ENCODE data around the gene ZNF266. TPM values are rescaled to one million over a fixed set of nuclear protein-coding genes. Genes with fewer than 3 reads are reported as not detected.

The ZNF266 gene
- total and polyA plus RNA-seq, 2 donors (not counting 3 experiments of a cell fraction or from before 2014, with no cell fraction given): 16.7 TPM

GRCh38 chr19:9370738-9371619 lies 64.4 kb downstream of the ZNF266 start:
- Histone ChIP-seq H3K4me1 (ENCODE audit: control insufficient read depth, extremely low read depth, insufficient read depth, low read length) (no peaks in the 10 kb centered on the region), H3K9me3 (replicated peaks; ENCODE audit: control insufficient read depth, insufficient read depth, low read length) (no peaks in the 10 kb centered on the region), H3K4me2 (ENCODE audit: insufficient read depth, low read length) (no peak overlapping the region), H2AFZ (ENCODE audit: low read depth, low read length) (no peak overlapping the region), H3K9ac (replicated peaks; ENCODE audit: extremely low read depth, insufficient read depth, low read length) (no peak overlapping the region), H3K9me1 (replicated peaks; ENCODE audit: control insufficient read depth, extremely low read depth, insufficient read depth, low read length) (no peaks in the 10 kb centered on the region), H4K20me1 (replicated peaks; ENCODE audit: control insufficient read depth, extremely low read depth, insufficient read depth, low read length) (no peaks in the 10 kb centered on the region), H3K79me2 (ENCODE audit: control insufficient read depth, insufficient read depth, low read length) (no peaks in the 10 kb centered on the region), H3K27me3 (ENCODE audit: control insufficient read depth in 2 of 2, insufficient read depth in 2 of 2, low read length in 2 of 2) (no peaks in the 10 kb centered on the region), H3K36me3 (ENCODE audit: control insufficient read depth in 2 of 2, extremely low read depth in 1 of 2, insufficient read depth in 2 of 2, low read length in 2 of 2) (no peaks in the 10 kb centered on the region), H3K27ac (ENCODE audit: insufficient read depth, low read depth, low read length) (no peak overlapping the region), H3K4me3 (replicated peaks in 1 of 3; ENCODE audit: insufficient read depth in 1 of 3, low read depth in 1 of 3, low read length in 3 of 3) (no peak overlapping the region)
- intact Hi-C loops (cut with micrococcal nuclease): no loop called here
- no TSS peak for BruUV-seq (replicated peaks)
- no peak for TF ChIP-seq JUN (IDR thresholded peaks at IDR 0.05; ENCODE audit: borderline replicate concordance, insufficient read depth, insufficient read length, low read depth)
- FAIRE-seq (no peak), DNase-seq (ENCODE audit: low read depth, low spot score) (no peak)
- CTCF ChIA-PET: no interaction called here
- POLR2A ChIA-PET: no interaction called here
- dilution Hi-C loops (cut with MboI; ENCODE audit: extremely low pct_ligation_motif_present, low sequenced_read_pairs): no loop called here

GRCh38 chr19:9362905-9363304 lies 72.5 kb downstream of the ZNF266 start, which contains the start of gene ZNF177:
Gene ZNF177 (plus strand): TSS chr19:9363013. CDS start chr19:9378312, 15,299 bp downstream.
- dilution Hi-C loops (cut with MboI; ENCODE audit: extremely low pct_ligation_motif_present, low sequenced_read_pairs) (no loop called here), intact Hi-C loops (cut with micrococcal nuclease) (no loop called here)
- Histone ChIP-seq H2AFZ (ENCODE audit: low read depth, low read length) (no peak within 1 kb of the TSS), H3K4me1 (ENCODE audit: control insufficient read depth, extremely low read depth, insufficient read depth, low read length) (no peaks in the 10 kb centered on the region), H3K79me2 (ENCODE audit: control insufficient read depth, insufficient read depth, low read length) (no peaks in the 10 kb centered on the region), H3K9me3 (replicated peaks; ENCODE audit: control insufficient read depth, insufficient read depth, low read length) (no peaks in the 10 kb centered on the region), H3K9ac (replicated peaks; ENCODE audit: extremely low read depth, insufficient read depth, low read length) (no peak within 1 kb of the TSS), H3K4me2 (ENCODE audit: insufficient read depth, low read length) (no peak within 1 kb of the TSS), H3K27ac (ENCODE audit: insufficient read depth, low read depth, low read length) (no peak within 1 kb of the TSS), H3K4me3 (replicated peaks in 1 of 3; ENCODE audit: insufficient read depth in 1 of 3, low read depth in 1 of 3, low read length in 3 of 3) (no peak within 1 kb of the TSS), H4K20me1 (replicated peaks; ENCODE audit: control insufficient read depth, extremely low read depth, insufficient read depth, low read length) (no peaks in the 10 kb centered on the region), H3K36me3 (ENCODE audit: control insufficient read depth in 2 of 2, extremely low read depth in 1 of 2, insufficient read depth in 2 of 2, low read length in 2 of 2) (no peaks in the 10 kb centered on the region), H3K9me1 (replicated peaks; ENCODE audit: control insufficient read depth, extremely low read depth, insufficient read depth, low read length) (no peaks in the 10 kb centered on the region), H3K27me3 (ENCODE audit: control insufficient read depth in 2 of 2, insufficient read depth in 2 of 2, low read length in 2 of 2) (no peaks in the 10 kb centered on the region)
- no TSS peak for BruUV-seq (replicated peaks)
- no peak for DNase-seq (ENCODE audit: low read depth, low spot score)
- ChIA-PET CTCF (no interaction called here), POLR2A (no interaction called here)
- FAIRE-seq: no peak
- TF ChIP-seq JUN (IDR thresholded peaks at IDR 0.05; ENCODE audit: borderline replicate concordance, insufficient read depth, insufficient read length, low read depth) (no peak), POLR2AphosphoS5 (IDR thresholded peaks at IDR 0.05; ENCODE audit: insufficient read depth, low read depth, low read length) (no peak), POLR2A (IDR thresholded peaks at IDR 0.05; ENCODE audit: low read depth, low read length) (no peak), GATA2 (IDR thresholded peaks at IDR 0.05; ENCODE audit: insufficient read depth, insufficient read length, low read depth, low read length) (no peak), FOS (IDR thresholded peaks at IDR 0.05; ENCODE audit: borderline replicate concordance, insufficient read depth, low read length) (no peak), EZH2 (IDR thresholded peaks at IDR 0.05; ENCODE audit: borderline replicate concordance, low read depth, low read length, severe bottlenecking) (no peak), MYC (IDR thresholded peaks at IDR 0.05; ENCODE audit: low read depth, low read length) (no peak)
- TF ChIP-seq, protein P1, sequence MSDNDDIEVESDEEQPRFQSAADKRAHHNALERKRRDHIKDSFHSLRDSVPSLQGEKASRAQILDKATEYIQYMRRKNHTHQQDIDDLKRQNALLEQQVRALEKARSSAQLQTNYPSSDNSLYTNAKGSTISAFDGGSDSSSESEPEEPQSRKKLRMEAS (IDR thresholded peaks at IDR 0.05; ENCODE audit: insufficient read depth, insufficient read length): no peak
- TF ChIP-seq, protein P2, sequence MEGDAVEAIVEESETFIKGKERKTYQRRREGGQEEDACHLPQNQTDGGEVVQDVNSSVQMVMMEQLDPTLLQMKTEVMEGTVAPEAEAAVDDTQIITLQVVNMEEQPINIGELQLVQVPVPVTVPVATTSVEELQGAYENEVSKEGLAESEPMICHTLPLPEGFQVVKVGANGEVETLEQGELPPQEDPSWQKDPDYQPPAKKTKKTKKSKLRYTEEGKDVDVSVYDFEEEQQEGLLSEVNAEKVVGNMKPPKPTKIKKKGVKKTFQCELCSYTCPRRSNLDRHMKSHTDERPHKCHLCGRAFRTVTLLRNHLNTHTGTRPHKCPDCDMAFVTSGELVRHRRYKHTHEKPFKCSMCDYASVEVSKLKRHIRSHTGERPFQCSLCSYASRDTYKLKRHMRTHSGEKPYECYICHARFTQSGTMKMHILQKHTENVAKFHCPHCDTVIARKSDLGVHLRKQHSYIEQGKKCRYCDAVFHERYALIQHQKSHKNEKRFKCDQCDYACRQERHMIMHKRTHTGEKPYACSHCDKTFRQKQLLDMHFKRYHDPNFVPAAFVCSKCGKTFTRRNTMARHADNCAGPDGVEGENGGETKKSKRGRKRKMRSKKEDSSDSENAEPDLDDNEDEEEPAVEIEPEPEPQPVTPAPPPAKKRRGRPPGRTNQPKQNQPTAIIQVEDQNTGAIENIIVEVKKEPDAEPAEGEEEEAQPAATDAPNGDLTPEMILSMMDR (IDR thresholded peaks at IDR 0.05; ENCODE audit: extremely low read depth in 1 of 2, insufficient read depth in 1 of 2, low read depth in 1 of 2, low read length in 2 of 2): no peak

Measured in endothelial cell of umbilical vein (primary cell).